ENCODE data around the gene RABGAP1L.

RABGAP1L gene

GRCh38 chr1:174874331-174875053 is 715.2 kb downstream of the RABGAP1L start:
- no peak overlapping the region for H2AFZ ChIP-seq (ENCODE audit: insufficient read depth, low read length, poor library complexity)
- no peak overlapping the region for H3K14ac ChIP-seq (ENCODE audit: low read length)
- no peak overlapping the region for H3K23ac ChIP-seq (ENCODE audit: low read length)
- peaks cover 0 to 6% of the 10 kb centered on the region in 2 experiments for H3K4me1 ChIP-seq (ENCODE audit: control insufficient read depth in 1 of 2, insufficient read depth in 2 of 2, low read length in 2 of 2)
- peak in 1 of 2 donors; percentile 19 for DNase-seq
- no peaks in the 10 kb centered on the region for H3K9me3 ChIP-seq (ENCODE audit: insufficient read depth, low read depth, low read length)
- H3K4me3 ChIP-seq (ENCODE audit: low read depth, low read length), result no peak overlapping the region
- H2BK5ac ChIP-seq (ENCODE audit: low read depth, low read length, poor library complexity), result no peak overlapping the region
- no peak overlapping the region for H2AK5ac ChIP-seq (ENCODE audit: low read length)
- no peak overlapping the region for H3K18ac ChIP-seq (ENCODE audit: low read length)
- no peak overlapping the region for H3K9ac ChIP-seq (ENCODE audit: low read length)
- no peaks in the 10 kb centered on the region for H3K27me3 ChIP-seq (ENCODE audit: insufficient read depth, low read length)
- H4K8ac ChIP-seq (ENCODE audit: low read depth, low read length), result no peak overlapping the region
- H3K4me2 ChIP-seq (ENCODE audit: low read length), result peak overlapping the region; percentile 64
- H3K4ac ChIP-seq (ENCODE audit: low read depth, low read length), result no peak overlapping the region
- no peak overlapping the region for H2BK120ac ChIP-seq (ENCODE audit: insufficient read depth, low read length, poor library complexity)
- H3K27ac ChIP-seq (ENCODE audit: low read depth, low read length), result no peak overlapping the region
- peaks cover 2% of the 10 kb centered on the region for H3K79me1 ChIP-seq (ENCODE audit: low read length)
- no peak overlapping the region for H4K12ac ChIP-seq (ENCODE audit: low read depth, low read length)
- no peaks in the 10 kb centered on the region for H3K79me2 ChIP-seq (ENCODE audit: control insufficient read depth, insufficient read depth, low read length, poor library complexity)
- H3K36me3 ChIP-seq (ENCODE audit: control insufficient read depth in 1 of 2, insufficient read depth in 2 of 2, low read length in 2 of 2), result no peaks in the 10 kb centered on the region
- H4K91ac ChIP-seq (ENCODE audit: low read depth, low read length), result no peak overlapping the region
- WGBS (ENCODE audit: extremely low coverage, insufficient coverage, insufficient read length), result no CpG with 5 or more reads among the region's 11 CpGs
- no peak overlapping the region for H2BK12ac ChIP-seq (ENCODE audit: low read length)

GRCh38 chr1:174875306-174875705 is 716.0 kb downstream of the RABGAP1L start:
- H3K14ac ChIP-seq (ENCODE audit: low read length), result no peak overlapping the region
- no peak overlapping the region for H2BK12ac ChIP-seq (ENCODE audit: low read length)
- H4K91ac ChIP-seq (ENCODE audit: low read depth, low read length), result no peak overlapping the region
- peaks cover 2% of the 10 kb centered on the region for H3K79me1 ChIP-seq (ENCODE audit: low read length)
- H3K23ac ChIP-seq (ENCODE audit: low read length), result no peak overlapping the region
- H3K18ac ChIP-seq (ENCODE audit: low read length), result no peak overlapping the region
- no peak overlapping the region for H4K12ac ChIP-seq (ENCODE audit: low read depth, low read length)
- H3K27me3 ChIP-seq (ENCODE audit: insufficient read depth, low read length), result no peaks in the 10 kb centered on the region
- no peak overlapping the region for H2BK120ac ChIP-seq (ENCODE audit: insufficient read depth, low read length, poor library complexity)
- no peak overlapping the region for H3K27ac ChIP-seq (ENCODE audit: low read depth, low read length)
- H3K9me3 ChIP-seq (ENCODE audit: insufficient read depth, low read depth, low read length), result no peaks in the 10 kb centered on the region
- peak overlapping the region; percentile 47 for H3K4me2 ChIP-seq (ENCODE audit: low read length)
- WGBS (ENCODE audit: extremely low coverage, insufficient coverage, insufficient read length), result no CpG with 5 or more reads among the region's 4 CpGs
- H3K4me3 ChIP-seq (ENCODE audit: low read depth, low read length), result no peak overlapping the region
- no peak overlapping the region for H4K8ac ChIP-seq (ENCODE audit: low read depth, low read length)
- H2AFZ ChIP-seq (ENCODE audit: insufficient read depth, low read length, poor library complexity), result no peak overlapping the region
- no peaks in the 10 kb centered on the region for H3K79me2 ChIP-seq (ENCODE audit: control insufficient read depth, insufficient read depth, low read length, poor library complexity)
- H3K9ac ChIP-seq (ENCODE audit: low read length), result no peak overlapping the region
- H3K4me1 ChIP-seq (ENCODE audit: control insufficient read depth in 1 of 2, insufficient read depth in 2 of 2, low read length in 2 of 2), result peaks cover 0 to 6% of the 10 kb centered on the region in 2 experiments
- H3K4ac ChIP-seq (ENCODE audit: low read depth, low read length), result no peak overlapping the region
- no peak overlapping the region for H2AK5ac ChIP-seq (ENCODE audit: low read length)
- H3K36me3 ChIP-seq (ENCODE audit: control insufficient read depth in 1 of 2, insufficient read depth in 2 of 2, low read length in 2 of 2), result no peaks in the 10 kb centered on the region
- DNase-seq, result peak; percentile 61 to 94
- H2BK5ac ChIP-seq (ENCODE audit: low read depth, low read length, poor library complexity), result no peak overlapping the region

GRCh38 chr1:174877208-174877673 is 717.9 kb downstream of the RABGAP1L start:
- no peak overlapping the region for H2BK12ac ChIP-seq (ENCODE audit: low read length)
- peak overlapping the region; percentile 7 for H4K8ac ChIP-seq (ENCODE audit: low read depth, low read length)
- no peak overlapping the region for H4K91ac ChIP-seq (ENCODE audit: low read depth, low read length)
- H3K4me3 ChIP-seq (ENCODE audit: low read depth, low read length), result no peak overlapping the region
- H3K9me3 ChIP-seq (ENCODE audit: insufficient read depth, low read depth, low read length), result no peaks in the 10 kb centered on the region
- WGBS (ENCODE audit: extremely low coverage, insufficient coverage, insufficient read length), result no CpG with 5 or more reads among the region's 4 CpGs
- H2AFZ ChIP-seq (ENCODE audit: insufficient read depth, low read length, poor library complexity), result no peak overlapping the region
- H2AK5ac ChIP-seq (ENCODE audit: low read length), result no peak overlapping the region
- no peak overlapping the region for H2BK120ac ChIP-seq (ENCODE audit: insufficient read depth, low read length, poor library complexity)
- no peaks in the 10 kb centered on the region for H3K79me2 ChIP-seq (ENCODE audit: control insufficient read depth, insufficient read depth, low read length, poor library complexity)
- no peak for DNase-seq
- H3K79me1 ChIP-seq (ENCODE audit: low read length), result peaks cover 2% of the 10 kb centered on the region
- peak overlapping the region; percentile 69 for H3K23ac ChIP-seq (ENCODE audit: low read length)
- no peaks in the 10 kb centered on the region for H3K27me3 ChIP-seq (ENCODE audit: insufficient read depth, low read length)
- H3K14ac ChIP-seq (ENCODE audit: low read length), result no peak overlapping the region
- H3K4me1 ChIP-seq (ENCODE audit: control insufficient read depth in 1 of 2, insufficient read depth in 2 of 2, low read length in 2 of 2), result peaks cover 0 to 4% of the 10 kb centered on the region in 2 experiments
- H3K36me3 ChIP-seq (ENCODE audit: control insufficient read depth in 1 of 2, insufficient read depth in 2 of 2, low read length in 2 of 2), result no peaks in the 10 kb centered on the region
- H3K9ac ChIP-seq (ENCODE audit: low read length), result no peak overlapping the region
- H3K27ac ChIP-seq (ENCODE audit: low read depth, low read length), result no peak overlapping the region
- peak overlapping the region; percentile 62 for H4K12ac ChIP-seq (ENCODE audit: low read depth, low read length)
- peak overlapping the region; percentile 75 for H3K4ac ChIP-seq (ENCODE audit: low read depth, low read length)
- no peak overlapping the region for H3K18ac ChIP-seq (ENCODE audit: low read length)
- no peak overlapping the region for H2BK5ac ChIP-seq (ENCODE audit: low read depth, low read length, poor library complexity)
- no peak overlapping the region for H3K4me2 ChIP-seq (ENCODE audit: low read length)

- Histone ChIP-seq H3K9ac (ENCODE audit: low read length) (no peak overlapping the region), H4K12ac (ENCODE audit: low read depth, low read length) (no peak overlapping the region), H4K8ac (ENCODE audit: low read depth, low read length) (no peak overlapping the region), H3K4ac (ENCODE audit: low read depth, low read length) (no peak overlapping the region), H3K36me3 (ENCODE audit: control insufficient read depth in 1 of 2, insufficient read depth in 2 of 2, low read length in 2 of 2) (no peaks in the 10 kb centered on the region), H2AFZ (ENCODE audit: insufficient read depth, low read length, poor library complexity) (no peak overlapping the region), H3K18ac (ENCODE audit: low read length) (no peak overlapping the region), H3K14ac (ENCODE audit: low read length) (no peak overlapping the region), H3K23ac (ENCODE audit: low read length) (no peak overlapping the region), H4K91ac (ENCODE audit: low read depth, low read length) (no peak overlapping the region), H3K27me3 (ENCODE audit: insufficient read depth, low read length) (no peaks in the 10 kb centered on the region), H3K79me1 (ENCODE audit: low read length) (no peaks in the 10 kb centered on the region), H3K27ac (ENCODE audit: low read depth, low read length) (no peak overlapping the region), H3K4me2 (ENCODE audit: low read length) (no peak overlapping the region), H2BK12ac (ENCODE audit: low read length) (no peak overlapping the region), H2BK120ac (ENCODE audit: insufficient read depth, low read length, poor library complexity) (no peak overlapping the region), H3K9me3 (ENCODE audit: insufficient read depth, low read depth, low read length) (no peaks in the 10 kb centered on the region), H2AK5ac (ENCODE audit: low read length) (no peak overlapping the region), H3K79me2 (ENCODE audit: control insufficient read depth, insufficient read depth, low read length, poor library complexity) (no peaks in the 10 kb centered on the region), H3K4me1 (ENCODE audit: control insufficient read depth in 1 of 2, insufficient read depth in 2 of 2, low read length in 2 of 2) (peaks cover 0 to 1% of the 10 kb centered on the region in 2 experiments), H2BK5ac (ENCODE audit: low read depth, low read length, poor library complexity) (no peak overlapping the region), H3K4me3 (ENCODE audit: low read depth, low read length) (no peak overlapping the region)
- DNase-seq, result no peak
- WGBS (ENCODE audit: extremely low coverage, insufficient coverage, insufficient read length), result no CpG with 5 or more reads among the region's 3 CpGs
Observed at GRCh38 chr1:174880171-174880570, 720.9 kb downstream of the RABGAP1L start.

Data from trophoblast cell (in vitro differentiated cells and primary cell).